ENCODE measurements around the gene NAB2. TPM values are rescaled to one million over a fixed set of nuclear protein-coding genes. Genes with fewer than 3 reads are reported as not detected.

The NAB2 gene
- total and polyA plus RNA-seq, 2 of the 8 experiments (the other 6 are each of a cell fraction or from before 2014, with no cell fraction given), result 20.9 to 23.5 TPM

- H2AK5ac ChIP-seq (ENCODE audit: low read depth, low read length), result no peak overlapping the region
- no peaks in the 10 kb centered on the region; a peak in 1 of 8 replicates for H3K36me3 ChIP-seq (ENCODE audit: control insufficient read depth in 2 of 4, insufficient read depth in 4 of 4, low read length in 3 of 4)
- H3K79me1 ChIP-seq (ENCODE audit: low read depth, low read length), result peaks cover 6% of the 10 kb centered on the region; the same call in 1 of the 2 replicates
- no peak overlapping the region for H2BK5ac ChIP-seq (ENCODE audit: low read depth, low read length)
- no peak overlapping the region for H3K56ac ChIP-seq (replicated peaks; ENCODE audit: insufficient read length, low read depth, low read length)
- 0 out of 2 replicates have a peak overlapping the region, but pooled peaks have one; percentile 46 for H2BK15ac ChIP-seq (ENCODE audit: low read length)
- H2BK120ac ChIP-seq (replicated peaks; ENCODE audit: low read depth, low read length), result no peak overlapping the region
- H2AFZ ChIP-seq (ENCODE audit: low read length), result no peak overlapping the region
- peak overlapping the region in 3 of 4 experiments; percentile 81 to 90 (median 84); a peak in 4 of 8 replicates for H3K4me3 ChIP-seq (ENCODE audit: extremely low read depth in 1 of 4, insufficient read depth in 2 of 4, low read depth in 3 of 4, low read length in 4 of 4)
- H2BK20ac ChIP-seq (ENCODE audit: low read length), result no peak overlapping the region
- peaks cover 2 to 6% of the 10 kb centered on the region in 2 experiments for H4K20me1 ChIP-seq (replicated peaks in 1 of 2; ENCODE audit: control insufficient read depth in 1 of 2, insufficient read depth in 2 of 2, low read length in 2 of 2)
- H3K79me2 ChIP-seq (ENCODE audit: control insufficient read depth in 1 of 2, insufficient read depth in 2 of 2, low read length in 2 of 2), result peaks cover 7 to 23% of the 10 kb centered on the region in 2 experiments; a peak in 3 of 4 replicates
- H4K5ac ChIP-seq (ENCODE audit: insufficient read length, low read depth, low read length), result no peak overlapping the region
- no peak for FAIRE-seq
- H4K8ac ChIP-seq (ENCODE audit: extremely low read depth, insufficient read depth, low read length), result no peak overlapping the region
- H3K23ac ChIP-seq (ENCODE audit: insufficient read length), result no peak overlapping the region
- TF ChIP-seq SP4 (IDR thresholded peaks at IDR 0.05; ENCODE audit: low read length) (no peak), BCL11A (IDR thresholded peaks at IDR 0.05; ENCODE audit: low read depth in 2 of 2, low read length in 2 of 2) (no peak), ATF3 (IDR thresholded peaks at IDR 0.05; ENCODE audit: insufficient read depth, low read depth, low read length) (no peak), NRF1 (IDR thresholded peaks at IDR 0.05; ENCODE audit: low read depth, low read length) (no peak), KDM5A (IDR thresholded peaks at IDR 0.05; ENCODE audit: low read length) (no peak), USF2 (IDR thresholded peaks at IDR 0.05; ENCODE audit: low read length) (no peak)
- no peaks in the 10 kb centered on the region for H3K27me3 ChIP-seq (replicated peaks in 1 of 4; ENCODE audit: control insufficient read depth in 3 of 4, extremely low read depth in 1 of 4, insufficient read depth in 3 of 4, low read length in 3 of 4)
- ChIA-PET CTCF (ENCODE audit: partially characterized antibody) (interaction anchor here (0.7 to 19.8 kb wide), 19 partner anchors 7 to 111 kb away, joined by 3 to 305 read pairs (median 5); partner anchors contain the start of gene STAT6), POLR2A (ENCODE audit: partially characterized antibody) (interaction anchor here (0.7 to 9.3 kb wide), 13 partner anchors 9 to 104 kb away, joined by 3 to 105 read pairs (median 13); partner anchors contain the start of genes LRP1-AS, NEMP1, SHMT2 and STAT6)
- H3K4me1 ChIP-seq (replicated peaks in 1 of 4; ENCODE audit: control insufficient read depth in 3 of 4, insufficient read depth in 4 of 4, low read length in 3 of 4), result peaks cover 8 to 18% (median 16%) of the 10 kb centered on the region in 4 experiments; a peak in 6 of 7 replicates
- H3K18ac ChIP-seq (ENCODE audit: extremely low read depth, low read length), result no peak overlapping the region
- H3K9ac ChIP-seq (replicated peaks in 1 of 4; ENCODE audit: extremely low read depth in 1 of 4, low read depth in 3 of 4, low read length in 3 of 4), result no peak overlapping the region
- no peak overlapping the region for H3K14ac ChIP-seq (ENCODE audit: insufficient read length)
- 91% methylated on average over 7 of the region's 7 CpGs; no CpG with 5 or more reads in 1 of the 2 experiments for WGBS, 2 experiments (ENCODE audit: extremely low coverage in 1 of 2, insufficient coverage in 1 of 2, insufficient read length in 1 of 2, insufficient replicate concordance in 2 of 2, low coverage in 1 of 2, low lambda C conversion rate in 2 of 2, missing lambda C conversion rate in 1 of 2)
- H3K9me3 ChIP-seq (ENCODE audit: insufficient read depth in 2 of 2, low read depth in 1 of 2, low read length in 1 of 2), result no peaks in the 10 kb centered on the region
- peak overlapping the region; percentile 85 to 86 for H3K4me2 ChIP-seq (ENCODE audit: insufficient read depth in 1 of 2, low read depth in 2 of 2, low read length in 2 of 2)
- H3K23me2 ChIP-seq (ENCODE audit: low read depth, low read length), result peaks cover 6% of the 10 kb centered on the region; the same call in 1 of the 2 replicates
- H3K4ac ChIP-seq (replicated peaks; ENCODE audit: insufficient read length, low read depth, low read length), result no peak overlapping the region
- DNase-seq (ENCODE audit: low read depth in 1 of 2, low spot score in 2 of 2), result no peak
- H4K91ac ChIP-seq (replicated peaks; ENCODE audit: insufficient read length, low read length), result no peak overlapping the region
- no peak overlapping the region for H3K27ac ChIP-seq (ENCODE audit: low read depth, low read length)
- H2BK12ac ChIP-seq (ENCODE audit: low read depth, low read length), result no peak overlapping the region; the same call in 1 of the 2 replicates
Measured at GRCh38 chr12:57126561-57126960, 37.6 kb downstream of the NAB2 start.
